Effector CD8-positive, alpha-beta T cell (primary cell): Measurements from ENCODE around the gene DNM3.

Source experiments
- DNase-seq: peaks from one replicate; lab custom pipeline; 2025; lab: John Stamatoyannopoulos, UW

The DNM3 gene

DNA sequence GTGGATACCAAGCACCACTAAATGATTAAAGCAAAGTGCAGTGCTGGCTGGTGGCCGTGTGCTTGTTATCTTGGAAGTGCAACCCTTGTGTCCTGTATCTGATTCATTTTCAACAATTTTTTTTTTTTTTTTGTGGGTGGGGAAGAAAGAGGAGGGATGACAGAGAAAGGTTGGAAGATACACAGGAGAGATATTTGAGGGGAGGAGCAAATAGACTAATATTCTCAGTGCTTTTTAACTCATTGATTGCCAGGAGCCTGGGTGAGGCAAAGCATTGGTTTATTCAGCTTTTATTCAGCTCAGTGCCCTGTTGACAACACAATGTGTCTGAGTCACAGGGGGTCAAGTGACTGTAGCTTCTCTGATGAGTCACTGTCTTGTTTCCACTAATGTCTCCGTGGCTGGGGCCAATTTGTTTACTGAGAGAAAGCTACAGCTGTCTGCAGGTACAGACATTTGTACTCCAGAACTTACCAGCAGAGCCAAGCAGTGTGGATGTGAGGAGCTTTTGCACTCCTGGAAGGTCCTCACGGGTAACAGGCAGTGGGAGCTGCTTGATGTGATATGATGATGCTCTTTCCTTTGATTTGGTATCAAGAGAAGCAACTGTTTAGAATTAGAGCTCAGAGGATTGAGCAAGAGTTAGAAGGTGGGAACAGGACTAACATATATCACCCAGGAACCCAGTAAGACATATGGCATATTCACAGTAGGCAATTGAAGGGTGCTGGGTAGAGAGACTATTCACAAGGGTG lies 23.6 kb upstream of the DNM3 start:
- no peak for DNase-seq

DNA sequence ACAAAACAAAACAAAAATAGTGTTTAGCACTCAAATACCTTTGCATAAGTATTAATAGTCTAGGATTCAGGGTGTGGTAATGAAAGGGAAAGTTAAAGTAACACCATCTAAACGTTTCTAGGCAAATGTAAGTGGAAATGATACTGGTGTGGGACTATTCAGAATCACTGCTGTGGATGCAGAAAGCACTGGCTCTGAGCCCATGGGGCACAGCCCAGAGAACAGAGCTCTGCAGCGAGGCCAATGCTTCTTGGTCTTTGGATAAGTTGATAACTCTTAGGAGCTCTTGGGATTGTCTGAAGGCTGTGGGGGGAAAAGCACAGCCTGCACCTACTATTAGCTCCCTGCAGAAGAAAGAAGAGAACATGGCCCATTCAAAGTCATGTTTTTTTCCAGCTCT lies 21.4 kb upstream of the DNM3 start:
- DNase-seq: no peak

DNA sequence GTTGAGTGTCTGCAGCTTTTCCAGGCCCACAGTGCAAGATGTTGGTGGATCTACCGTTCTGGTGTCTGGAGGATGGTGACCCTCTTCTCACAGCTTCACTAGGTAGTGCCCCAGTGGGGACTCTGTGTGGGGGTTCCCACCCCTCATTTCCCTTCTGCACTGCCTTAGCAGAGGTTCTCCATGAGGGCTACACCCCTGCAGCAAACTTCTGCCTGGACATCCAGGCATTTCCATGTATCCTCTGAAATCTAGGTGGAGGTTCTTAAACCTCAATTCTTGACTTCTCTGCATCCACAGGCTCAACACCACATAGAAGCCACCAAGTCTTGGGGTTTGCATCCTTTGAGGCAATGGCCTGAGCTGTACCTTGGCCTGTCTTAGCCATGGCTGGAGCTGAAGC lies 14.3 kb upstream of the DNM3 start:
- DNase-seq: no peak

DNA sequence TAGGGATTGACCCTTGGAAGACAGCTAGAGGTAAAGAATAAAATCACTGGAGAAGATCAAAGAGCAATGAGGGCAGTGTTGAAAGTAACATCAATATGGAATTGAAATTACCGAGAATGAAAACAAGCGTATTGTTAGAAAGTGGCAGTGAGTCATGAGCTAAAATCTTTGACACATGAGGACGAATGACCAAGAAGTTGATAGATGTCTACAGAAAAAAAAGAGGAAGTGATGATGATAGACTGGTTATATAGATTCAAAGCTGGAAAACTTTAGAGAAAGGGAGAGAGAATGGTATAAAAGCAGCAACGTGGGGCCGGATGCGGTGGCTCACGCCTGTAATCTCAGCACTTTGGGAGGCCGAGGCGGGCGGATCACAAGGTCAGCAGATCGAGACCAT lies 12.5 kb upstream of the DNM3 start:
- no peak for DNase-seq

DNA sequence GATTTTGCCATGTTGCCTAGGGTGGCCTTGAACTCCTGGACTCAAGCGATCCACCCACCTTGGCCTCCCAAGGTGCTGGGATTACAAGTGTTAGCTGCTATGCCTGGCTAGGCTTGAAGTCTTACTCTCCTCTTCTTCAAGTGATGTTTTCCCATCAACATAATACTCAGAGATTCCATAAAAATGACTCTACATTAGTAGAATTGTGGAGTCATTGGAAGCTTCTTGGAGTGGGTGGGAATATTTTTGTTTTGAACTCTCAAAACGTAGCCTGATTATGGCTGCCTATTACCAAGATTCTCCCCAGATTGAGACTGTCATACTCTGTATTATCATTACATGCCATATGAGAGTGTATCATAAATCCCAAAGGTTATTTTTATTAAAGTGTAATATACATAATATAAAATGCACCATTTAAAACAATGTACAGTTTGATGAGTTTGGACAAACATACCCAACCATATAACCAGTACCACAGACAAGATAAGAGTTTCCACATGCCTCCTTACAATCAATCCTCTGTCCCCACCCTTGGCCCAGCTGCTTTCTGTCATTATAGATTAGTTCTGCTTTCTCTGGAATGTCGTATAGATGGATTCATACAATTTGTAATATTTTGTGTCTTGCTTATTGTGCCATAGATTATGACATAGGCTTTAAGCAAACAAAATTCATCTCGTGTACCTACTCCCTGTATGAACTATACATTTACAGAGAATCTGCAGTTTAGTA lies 8.0 kb upstream of the DNM3 start:
- DNase-seq: no peak

DNA sequence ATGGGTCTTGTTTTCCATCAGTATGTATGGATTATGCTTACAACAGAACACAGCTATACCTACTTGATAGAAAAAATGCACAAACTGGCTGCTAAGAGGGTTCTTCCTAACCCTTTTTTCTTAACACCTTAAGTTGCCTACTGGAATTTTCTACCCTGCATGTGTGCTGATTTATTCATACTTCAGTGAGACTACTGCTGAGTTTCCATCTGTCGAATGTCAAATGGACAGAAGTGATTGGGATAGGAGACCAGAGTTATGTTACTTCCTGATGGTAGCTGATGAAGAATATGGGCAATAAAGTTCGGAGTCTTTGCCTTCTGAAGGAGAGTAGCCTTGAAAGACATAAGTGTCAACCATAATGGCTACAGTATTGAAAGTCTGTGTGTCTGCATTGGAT lies 6.5 kb upstream of the DNM3 start:
- no peak for DNase-seq

DNA sequence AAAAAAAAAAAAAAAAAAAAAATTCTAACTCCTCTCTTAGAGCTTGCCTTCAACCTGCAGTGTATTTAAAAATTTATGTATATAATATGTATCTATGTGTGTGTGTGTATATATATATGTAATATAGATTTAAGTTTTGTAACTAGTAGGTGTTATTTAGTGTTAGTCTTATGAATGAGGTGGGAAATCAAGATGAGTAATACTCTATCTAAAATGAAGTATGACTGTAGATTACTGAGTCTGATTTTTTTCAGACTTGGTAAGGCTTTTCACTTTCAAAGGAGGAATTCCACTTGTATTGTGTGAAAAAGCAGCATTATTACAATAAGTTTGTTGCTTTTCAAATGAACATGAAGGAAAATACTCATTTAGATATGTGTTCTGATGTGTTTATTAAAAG lies 5.4 kb upstream of the DNM3 start:
- no peak for DNase-seq

DNA sequence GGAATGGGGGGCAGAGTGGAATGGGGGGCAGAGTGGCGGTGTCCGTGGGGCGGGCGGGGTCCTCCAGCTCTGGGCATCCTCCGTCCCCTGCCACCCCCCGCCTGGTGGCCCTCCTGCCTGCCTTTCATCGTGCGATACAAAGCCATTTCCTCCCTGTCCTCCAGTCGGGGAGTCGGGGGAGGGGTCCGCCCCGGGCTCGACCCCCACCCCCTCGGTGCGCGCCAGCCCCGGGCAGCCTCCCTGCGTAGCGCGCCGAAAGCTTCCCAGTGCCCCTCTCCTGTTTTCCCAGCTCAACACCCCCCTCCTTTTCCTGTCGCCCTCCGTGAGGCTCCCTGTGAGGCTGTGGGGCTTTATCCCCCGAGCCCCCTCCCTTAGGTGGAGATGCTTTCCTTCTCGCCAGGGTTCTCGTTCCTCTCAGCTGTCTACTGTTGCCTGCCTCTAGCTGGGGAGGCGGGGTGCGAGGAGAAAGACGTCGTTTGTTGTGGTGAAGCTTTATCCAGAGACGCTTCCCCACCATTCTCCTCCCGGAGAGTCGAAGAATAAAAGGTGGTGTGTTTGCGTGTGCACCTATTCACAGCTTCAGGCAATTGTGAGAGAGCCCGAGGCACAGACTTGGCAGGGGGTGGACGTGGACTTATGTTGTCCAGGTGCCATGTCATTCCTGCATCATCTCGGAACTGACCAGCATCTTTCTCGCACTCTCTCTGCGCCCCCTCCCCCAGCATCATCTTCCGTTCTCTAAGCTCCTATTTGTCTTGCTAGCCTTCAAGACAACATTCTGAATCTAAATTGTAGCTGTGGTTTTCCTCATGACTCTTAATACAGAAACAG lies 848 bp downstream of the DNM3 start:
- DNase-seq: no peak

DNA sequence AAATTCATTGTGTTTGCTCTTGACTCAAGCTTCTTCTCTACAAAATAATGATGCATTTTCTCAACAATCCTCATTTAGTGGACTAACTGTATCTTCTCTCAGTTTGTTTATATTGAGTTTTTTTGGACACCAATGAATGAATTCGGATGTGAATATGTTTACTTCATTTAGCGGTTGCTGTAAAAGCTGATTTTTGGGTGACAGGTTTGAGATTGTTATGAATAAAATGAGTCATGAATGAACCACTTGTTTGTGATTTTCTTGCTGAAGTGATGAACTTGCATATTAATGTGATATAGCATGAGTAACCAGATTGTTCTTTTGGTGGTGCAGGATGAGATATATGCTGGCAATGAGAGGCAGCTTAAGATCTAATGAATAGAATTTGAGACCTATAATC lies 3.1 kb downstream of the DNM3 start:
- DNase-seq: no peak

DNA sequence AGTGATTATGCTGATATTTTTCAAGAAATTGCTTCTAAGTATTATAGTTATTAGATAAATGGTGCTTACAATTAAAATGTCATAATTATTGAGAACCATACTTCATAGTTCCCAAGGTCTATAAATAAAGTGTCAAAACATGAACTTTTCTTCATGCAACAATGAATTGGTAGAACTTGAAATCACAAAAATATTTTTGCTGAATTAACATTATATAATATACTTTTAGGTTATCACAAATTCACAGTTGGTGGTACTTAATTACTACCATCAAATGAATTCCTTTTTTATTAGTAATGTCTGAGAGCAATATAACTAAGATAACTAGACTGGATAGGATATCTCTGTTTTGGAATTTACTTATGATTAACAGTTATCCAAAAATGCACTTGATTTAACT lies 4.7 kb downstream of the DNM3 start:
- no peak for DNase-seq

DNA sequence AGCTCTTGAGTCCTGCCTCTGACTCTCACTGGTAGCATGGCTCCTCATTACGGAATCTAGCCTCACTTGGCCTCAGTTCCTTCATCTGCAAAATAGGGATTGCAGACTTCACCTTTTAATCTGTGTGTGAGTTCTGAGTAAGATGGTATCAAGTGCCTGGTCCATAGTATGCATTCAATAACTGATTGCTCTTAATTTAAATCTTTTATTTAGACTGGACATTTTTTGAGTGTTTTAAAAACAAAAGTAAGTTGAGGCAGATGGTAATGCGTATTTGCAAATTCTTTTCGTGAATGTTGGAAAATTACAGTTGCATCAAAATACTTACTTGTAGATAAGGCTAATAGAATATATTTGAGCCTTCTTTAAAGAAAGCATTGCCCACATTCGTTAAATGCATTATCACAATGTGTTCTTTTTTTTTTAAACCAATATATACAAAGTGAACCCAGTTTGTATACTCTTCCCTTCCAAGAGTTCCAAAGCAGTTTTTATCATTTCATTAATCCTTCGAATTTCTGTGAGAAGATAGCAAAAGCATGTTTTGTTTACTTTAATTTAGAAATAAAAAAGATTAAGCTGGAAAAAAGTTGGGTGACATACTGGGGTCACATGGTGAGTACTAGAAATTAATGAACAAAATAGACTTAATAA lies 8.1 kb downstream of the DNM3 start:
- no peak for DNase-seq

DNA sequence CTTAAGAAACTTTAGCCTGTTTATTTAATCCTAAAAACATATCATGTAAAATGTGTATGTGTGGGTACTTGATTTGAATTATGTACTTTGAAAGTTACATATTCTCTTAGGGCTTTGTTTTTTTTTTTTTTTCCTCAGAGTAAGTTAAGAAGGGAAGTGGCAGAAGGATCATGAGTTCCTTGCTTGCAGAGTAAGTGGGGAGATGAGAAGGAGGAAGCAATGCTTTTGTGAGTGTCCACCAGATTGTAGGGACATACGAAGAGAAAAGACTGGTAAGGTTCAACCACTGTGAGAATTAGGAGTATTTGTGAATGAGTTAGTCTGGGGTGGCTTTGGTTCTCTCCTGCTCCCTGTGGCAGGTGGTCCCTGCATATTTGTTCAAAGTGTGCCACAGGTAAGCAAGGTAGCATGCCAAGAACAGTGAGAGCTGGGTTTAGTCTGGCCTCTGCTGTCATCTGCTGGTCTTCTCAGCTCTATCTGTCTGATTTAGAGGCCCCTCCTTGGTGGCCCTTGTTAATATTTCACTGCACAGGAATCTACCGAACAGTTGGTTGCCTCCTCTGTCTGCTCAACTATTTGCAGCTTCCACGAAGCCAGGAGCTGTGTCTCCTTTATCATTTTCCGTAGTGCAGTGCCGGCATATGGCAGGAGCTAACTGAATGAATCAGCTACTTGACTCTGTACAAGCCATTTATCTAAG lies 9.5 kb downstream of the DNM3 start:
- DNase-seq: no peak

DNA sequence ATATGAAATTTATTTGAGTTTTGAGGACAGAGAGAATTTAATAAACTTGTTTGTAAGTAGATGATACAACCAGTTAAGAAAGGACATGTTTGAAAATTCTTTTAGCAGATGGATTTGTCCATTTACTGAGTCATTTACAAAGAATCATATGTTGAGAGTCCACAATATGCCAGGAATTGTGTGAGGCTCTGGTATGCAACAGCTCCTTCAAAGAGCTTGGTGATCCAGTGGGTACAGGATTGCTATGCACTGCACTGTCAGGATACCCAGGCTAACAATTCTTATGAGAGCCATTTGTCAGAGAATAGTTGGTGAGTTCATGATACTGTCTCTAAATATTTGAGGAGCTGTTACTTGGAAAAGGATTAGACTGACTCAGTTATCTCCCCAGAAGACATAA lies 11.0 kb downstream of the DNM3 start:
- no peak for DNase-seq

DNA sequence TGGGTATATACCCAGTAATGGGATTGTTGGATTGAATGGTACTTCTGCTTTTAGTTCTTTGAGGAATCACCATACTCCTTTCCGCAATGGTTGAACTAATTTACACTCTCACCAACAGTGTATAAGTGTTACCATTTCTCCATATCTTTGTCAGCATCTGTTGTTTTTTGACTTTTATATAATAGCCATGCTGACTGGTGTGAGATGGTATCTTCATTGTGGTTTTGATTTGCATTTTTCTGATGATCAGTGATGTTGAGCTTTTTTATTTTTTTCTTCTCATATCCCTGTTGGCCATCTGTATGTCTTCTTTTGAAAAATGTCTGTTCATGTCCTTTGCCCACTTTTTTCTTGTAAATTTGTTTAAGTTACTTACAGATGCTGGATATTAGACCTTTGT lies 14.1 kb downstream of the DNM3 start:
- no peak for DNase-seq

DNA sequence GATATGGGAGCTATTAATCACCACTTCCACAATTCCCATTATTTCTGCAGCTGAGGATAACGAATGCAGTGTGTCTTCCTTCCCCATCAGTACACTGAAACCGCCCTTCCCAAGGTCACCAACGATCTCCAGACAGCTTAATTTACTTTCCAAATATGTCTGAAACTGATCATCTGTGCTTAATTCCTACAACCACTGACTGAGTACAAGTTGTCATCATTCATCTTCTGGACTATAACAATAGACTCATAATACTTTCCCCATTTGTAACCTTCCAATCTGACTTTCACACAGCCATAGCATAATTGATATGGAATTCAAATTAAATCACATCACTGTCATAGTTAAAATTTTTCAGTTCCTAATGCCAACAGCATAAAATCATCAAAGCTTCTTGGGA lies 17.4 kb downstream of the DNM3 start:
- no peak for DNase-seq

DNA sequence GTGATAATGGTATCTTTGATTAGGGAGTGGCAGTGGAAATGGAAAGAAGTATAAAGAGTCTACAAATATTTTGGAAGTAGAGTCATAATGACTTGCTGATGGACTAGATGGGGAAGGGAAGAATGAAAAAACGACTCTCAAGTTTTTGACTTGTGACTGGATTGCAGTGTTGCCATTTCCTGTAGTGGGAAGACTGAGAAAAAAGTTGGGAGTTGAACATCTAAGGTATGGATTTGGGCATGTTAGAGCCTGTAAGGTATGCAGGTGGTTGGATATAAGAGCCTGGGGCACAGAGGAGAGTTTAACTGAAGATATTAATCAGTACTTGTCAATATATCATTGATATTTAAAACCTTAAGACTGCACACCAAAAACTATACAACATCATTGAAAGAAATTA lies 19.4 kb downstream of the DNM3 start:
- no peak for DNase-seq

DNA sequence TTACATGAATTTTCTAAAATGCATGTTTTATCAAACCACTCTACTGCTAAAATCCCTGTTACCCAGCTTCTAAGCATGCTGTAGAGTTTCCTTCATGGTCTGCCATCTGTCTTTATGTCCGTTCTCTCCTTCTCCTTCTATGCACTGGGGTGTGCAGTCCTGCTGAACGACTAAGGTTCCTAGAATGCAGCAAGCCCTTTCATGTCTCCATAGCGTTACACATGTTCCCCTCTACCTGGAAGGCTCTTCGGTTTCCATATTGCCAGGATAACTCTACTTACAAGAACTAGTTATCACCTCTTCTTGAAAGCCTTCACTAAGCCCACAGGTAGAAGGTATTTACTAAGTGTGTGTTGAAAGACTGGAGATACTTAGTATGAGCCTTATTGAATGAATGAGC lies 22.2 kb downstream of the DNM3 start:
- DNase-seq: no peak

DNA sequence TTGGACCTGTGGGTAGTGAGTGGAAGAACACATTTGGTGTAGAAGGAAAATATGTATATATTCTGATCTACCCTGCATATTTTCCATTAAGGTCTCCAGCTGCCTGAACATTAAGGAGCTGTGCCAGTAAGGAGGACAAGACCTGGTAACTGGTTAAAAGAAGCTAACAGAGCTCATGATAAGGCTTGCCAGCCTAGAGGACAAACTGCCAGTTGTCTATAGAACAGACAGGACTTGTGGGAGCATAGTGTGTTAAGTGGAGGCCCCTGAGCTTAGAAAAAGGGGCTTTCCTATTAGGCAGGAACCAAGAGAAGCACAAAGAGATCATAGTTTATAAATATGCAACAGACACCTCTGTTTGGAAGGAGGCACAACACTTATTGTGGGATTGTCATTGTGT lies 23.0 kb downstream of the DNM3 start:
- no peak for DNase-seq

DNA sequence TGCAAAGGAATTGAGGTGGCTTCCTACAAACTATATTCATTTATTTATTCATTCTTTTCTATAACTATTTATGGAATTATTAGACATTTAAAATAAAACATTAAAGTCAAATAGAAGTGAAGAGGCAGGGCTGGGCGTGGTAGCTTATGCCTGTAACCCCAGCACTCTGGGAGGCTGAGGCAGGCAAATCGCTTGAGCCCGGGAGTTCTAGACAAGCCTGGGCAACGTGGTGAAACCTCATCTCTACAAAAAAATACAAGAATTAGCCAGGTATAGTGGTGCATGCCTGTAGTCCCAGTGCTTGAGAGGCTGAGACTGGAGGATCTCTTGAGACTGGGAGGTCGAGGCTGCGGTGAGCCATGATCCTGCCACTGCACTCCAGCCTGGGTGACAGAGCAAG lies 23.8 kb downstream of the DNM3 start:
- DNase-seq: no peak

DNA sequence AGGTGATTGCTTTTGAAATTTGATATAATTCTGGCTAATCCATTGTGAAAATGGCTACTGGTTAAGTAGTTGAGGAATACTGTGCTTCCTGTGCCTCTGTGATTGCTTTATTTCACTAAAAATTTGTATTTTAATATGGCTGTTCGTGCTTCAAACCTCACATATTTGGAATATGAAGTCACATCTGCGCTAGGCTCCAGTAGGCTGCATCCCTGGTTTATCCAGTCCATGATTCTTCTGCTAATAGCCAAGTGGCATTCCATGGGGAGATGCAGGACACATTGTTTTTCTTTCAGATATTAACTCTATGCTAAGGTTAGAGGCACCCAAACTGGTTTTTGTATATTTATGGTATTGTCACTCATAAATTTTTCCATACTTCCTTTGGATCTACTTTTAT lies 25.9 kb downstream of the DNM3 start:
- DNase-seq: no peak

DNA sequence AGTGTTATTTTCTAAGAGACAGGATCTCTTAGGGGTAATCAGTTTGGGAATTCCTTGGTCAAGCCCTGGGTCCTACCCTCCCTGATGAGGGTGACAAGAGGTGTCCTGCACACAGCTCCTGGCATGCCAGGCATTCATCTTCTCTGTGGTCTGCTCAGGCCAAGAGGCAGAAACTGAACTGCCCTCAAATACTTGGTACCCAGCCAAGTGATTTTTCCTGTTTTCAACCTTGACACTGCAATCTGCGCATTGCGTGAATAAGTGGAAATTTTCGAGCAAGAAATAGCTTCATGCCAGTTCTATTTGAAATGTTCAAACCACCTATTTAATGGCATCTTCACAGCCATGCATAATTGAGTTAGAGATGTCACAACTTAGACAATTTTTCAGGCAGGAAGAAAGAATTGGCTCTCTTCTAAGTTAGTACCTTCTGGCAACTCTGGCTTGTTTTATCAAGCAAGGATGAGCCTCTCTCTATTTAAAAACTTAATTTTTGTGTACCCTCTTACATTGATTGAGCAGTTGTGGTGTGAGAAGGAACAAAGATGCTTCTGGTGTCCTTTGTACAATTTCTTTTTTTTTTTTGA lies 27.0 kb downstream of the DNM3 start:
- DNase-seq: no peak
